PC-9 (cell line): ENCODE data around the gene MYO16. TPM values are rescaled to one million over a fixed set of nuclear protein-coding genes. Genes with fewer than 3 reads are reported as not detected.

Source experiments
- BruUV-seq: library from RNA; stranded (reverse); fragments of 400-500 nt; replicated peaks from 2 replicates; lab custom pipeline; 2021; lab: Mats Ljungman, UMichigan
- CTCF ChIA-PET: fragments of 300-600 bp; sonication (Branson Sonifier 250); formaldehyde crosslinking; loops from one replicate; lab custom pipeline; 2022; ENCODE audit warnings: antibody characterized with exemption; lab: Charles Lee
- POLR2A ChIA-PET: fragments of 300-600 bp; sonication (Branson Sonifier 250); formaldehyde crosslinking; loops from one replicate; lab custom pipeline; 2022; ENCODE audit warnings: antibody characterized with exemption; ENCODE audit not compliant: unreplicated experiment; lab: Charles Lee
- DNase-seq, 2 experiments: peaks; one replicate each; pipeline versions ENCODE4 v3.0.0 to v3.0.0-alpha.2; 2015 to 2022; ENCODE audit warnings: mixed read lengths in 1 of 2
- H2AFZ ChIP-seq: fragments of 200-600 bp; sonication (generic); 2 replicates; pipeline ENCODE4 v1.8.1; 2017; ENCODE audit warnings: antibody characterized with exemption
- H3F3A ChIP-seq: fragments of 200-600 bp; sonication (generic); 2 replicates; pipeline ENCODE4 v1.8.1; 2017; ENCODE audit warnings: antibody characterized with exemption, mild to moderate bottlenecking, low read depth; ENCODE audit not compliant: insufficient read depth
- H3K27ac ChIP-seq: fragments of 200-600 bp; sonication (generic); 2 replicates; pipeline ENCODE4 v1.6.1; 2016; ENCODE audit warnings: mixed run types
- H3K27me3 ChIP-seq: fragments of 200-600 bp; sonication (generic); 2 replicates; pipeline ENCODE4 v1.6.1; 2016; ENCODE audit warnings: low read depth, mixed run types; ENCODE audit not compliant: insufficient read depth
- H3K36me3 ChIP-seq: fragments of 200-600 bp; sonication (generic); 2 replicates; pipeline ENCODE4 v1.6.1; 2016; ENCODE audit warnings: low read depth, mixed run types
- H3K4me1 ChIP-seq: fragments of 200-600 bp; sonication (generic); replicated peaks from 2 replicates; pipeline ENCODE4 v1.6.1; 2016; ENCODE audit warnings: mixed run types; ENCODE audit not compliant: insufficient read depth
- H3K4me2 ChIP-seq: fragments of 200-600 bp; sonication (generic); 2 replicates; pipeline ENCODE4 v1.6.1; 2017; ENCODE audit warnings: mixed run types
- H3K4me3 ChIP-seq: fragments of 200-600 bp; sonication (generic); 2 replicates; pipeline ENCODE4 v1.6.1; 2016; ENCODE audit warnings: mixed run types
- H3K79me2 ChIP-seq: fragments of 200-600 bp; sonication (generic); 2 replicates; pipeline ENCODE4 v1.6.1; 2017; ENCODE audit warnings: low read depth, mixed run types
- H3K9me2 ChIP-seq: fragments of 200-600 bp; sonication (generic); 2 replicates; pipeline ENCODE4 v1.8.1; 2017; ENCODE audit warnings: mild to moderate bottlenecking; ENCODE audit not compliant: insufficient read depth
- H3K9me3 ChIP-seq: fragments of 200-600 bp; sonication (generic); 2 replicates; pipeline ENCODE4 v1.8.1; 2016; ENCODE audit warnings: low read depth; ENCODE audit not compliant: insufficient read depth
- H4K20me1 ChIP-seq: fragments of 200-600 bp; sonication (generic); 2 replicates; pipeline ENCODE4 v1.8.1; 2017; ENCODE audit not compliant: insufficient read depth
- EZH2 ChIP-seq: fragments of 200-600 bp; sonication (generic); IDR thresholded peaks from 2 replicates; pipeline ENCODE4 v1.8.0; 2017; ENCODE audit warnings: antibody characterized with exemption, low read depth
- intact Hi-C: fragments of 100-400 bp; cut with micrococcal nuclease; formaldehyde crosslinking; loops from one replicate; pipeline ENCODE4 v1.10.0; 2022; ENCODE audit not compliant: unreplicated experiment
- total RNA-seq: library from RNA; stranded (reverse); gene quantifications from 2 replicates; pipeline ENCODE4 v1.2.3, GENCODE V29; 2021
- TF ChIP-seq, protein P1 (sequence below): fragments of 200-600 bp; sonication (generic); conservative IDR thresholded peaks from 2 replicates; pipeline ENCODE4 v1.6.1; 2017; ENCODE audit warnings: mixed run types, antibody characterized with exemption, mild to moderate bottlenecking, moderate library complexity

The MYO16 gene
- total RNA-seq, 1 experiment from 2014 or later, result 0.59 TPM

DNA sequence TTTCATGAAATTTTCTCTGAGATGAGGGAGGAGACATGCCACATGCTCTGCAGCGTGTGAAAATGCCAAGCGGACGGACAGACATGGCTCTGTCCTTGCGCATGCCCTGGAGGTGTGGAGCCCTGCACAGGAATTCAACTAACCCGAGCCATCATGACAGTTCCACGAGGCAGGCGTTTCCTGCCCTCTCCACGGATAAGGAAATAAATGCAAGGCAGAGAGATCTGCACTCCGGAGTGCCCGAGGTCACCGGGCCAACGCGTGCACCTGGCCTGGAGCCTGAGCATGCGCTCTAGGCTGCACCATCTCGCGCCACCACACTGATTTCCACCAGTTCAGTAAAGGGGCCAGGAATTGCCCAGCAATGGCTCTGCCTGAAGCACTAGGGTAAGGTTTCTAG lies 298.2 kb downstream of the MYO16 start:
- H3K4me3 ChIP-seq, result no peak overlapping the region
- no peaks in the 10 kb centered on the region for H3K9me2 ChIP-seq
- no TSS peak for BruUV-seq
- no peaks in the 10 kb centered on the region; the same call in 1 of the 2 replicates for H3K9me3 ChIP-seq
- H3K79me2 ChIP-seq, result no peaks in the 10 kb centered on the region
- TF ChIP-seq, protein P1, sequence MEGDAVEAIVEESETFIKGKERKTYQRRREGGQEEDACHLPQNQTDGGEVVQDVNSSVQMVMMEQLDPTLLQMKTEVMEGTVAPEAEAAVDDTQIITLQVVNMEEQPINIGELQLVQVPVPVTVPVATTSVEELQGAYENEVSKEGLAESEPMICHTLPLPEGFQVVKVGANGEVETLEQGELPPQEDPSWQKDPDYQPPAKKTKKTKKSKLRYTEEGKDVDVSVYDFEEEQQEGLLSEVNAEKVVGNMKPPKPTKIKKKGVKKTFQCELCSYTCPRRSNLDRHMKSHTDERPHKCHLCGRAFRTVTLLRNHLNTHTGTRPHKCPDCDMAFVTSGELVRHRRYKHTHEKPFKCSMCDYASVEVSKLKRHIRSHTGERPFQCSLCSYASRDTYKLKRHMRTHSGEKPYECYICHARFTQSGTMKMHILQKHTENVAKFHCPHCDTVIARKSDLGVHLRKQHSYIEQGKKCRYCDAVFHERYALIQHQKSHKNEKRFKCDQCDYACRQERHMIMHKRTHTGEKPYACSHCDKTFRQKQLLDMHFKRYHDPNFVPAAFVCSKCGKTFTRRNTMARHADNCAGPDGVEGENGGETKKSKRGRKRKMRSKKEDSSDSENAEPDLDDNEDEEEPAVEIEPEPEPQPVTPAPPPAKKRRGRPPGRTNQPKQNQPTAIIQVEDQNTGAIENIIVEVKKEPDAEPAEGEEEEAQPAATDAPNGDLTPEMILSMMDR, result no peak
- no peak for TF ChIP-seq EZH2
- H3K27me3 ChIP-seq, result no peaks in the 10 kb centered on the region
- no peak for DNase-seq
- H3K36me3 ChIP-seq, result no peaks in the 10 kb centered on the region
- no peaks in the 10 kb centered on the region for H4K20me1 ChIP-seq
- POLR2A ChIA-PET, result no interaction called here
- H3K4me1 ChIP-seq, result peaks cover 4% of the 10 kb centered on the region; the same call in 1 of the 2 replicates
- CTCF ChIA-PET, result no interaction called here
- H3K4me2 ChIP-seq, result no peak overlapping the region
- H3K27ac ChIP-seq, result no peak overlapping the region
- no peaks in the 10 kb centered on the region for H3F3A ChIP-seq
- no peak overlapping the region for H2AFZ ChIP-seq
- intact Hi-C loops, result no loop called here

DNA sequence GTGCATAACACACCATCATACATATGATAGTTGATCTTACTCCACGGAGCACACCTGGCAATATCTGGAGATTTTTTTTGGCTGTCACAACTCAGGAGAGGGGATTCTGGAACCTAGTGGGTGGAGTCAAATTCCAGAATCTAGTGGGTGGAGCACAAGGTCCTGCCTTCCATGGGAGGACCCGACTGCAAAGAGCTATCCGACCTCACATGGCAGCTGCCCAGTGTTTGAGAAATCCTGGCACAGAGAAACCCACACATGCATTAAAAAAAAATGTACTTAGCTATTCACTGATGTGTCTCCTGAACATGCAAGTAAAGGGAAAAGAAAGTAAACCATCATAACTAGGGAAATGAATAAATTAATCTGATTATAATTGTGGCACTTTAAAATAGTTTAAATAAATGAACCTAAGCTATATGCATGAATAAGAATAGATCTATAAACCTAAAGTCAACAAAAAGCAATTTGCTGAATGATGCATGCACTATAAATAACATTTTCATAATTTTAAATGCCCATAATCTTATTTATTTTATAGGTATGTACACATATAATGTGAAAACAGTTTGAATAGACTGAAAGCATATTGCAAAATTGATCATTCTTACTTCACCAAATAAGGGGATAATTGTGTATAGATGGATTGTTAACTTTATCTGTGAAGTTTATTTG lies 300.3 kb downstream of the MYO16 start:
- DNase-seq, result no peak
- ChIA-PET POLR2A (no interaction called here), CTCF (no interaction called here)
- H3K36me3 ChIP-seq, result no peaks in the 10 kb centered on the region
- no peaks in the 10 kb centered on the region for H3K79me2 ChIP-seq
- H3K4me1 ChIP-seq, result peaks cover 4% of the 10 kb centered on the region; the same call in 1 of the 2 replicates
- no peaks in the 10 kb centered on the region for H3K9me3 ChIP-seq
- no peak overlapping the region for H3K4me3 ChIP-seq
- H3K4me2 ChIP-seq, result no peak overlapping the region
- no peak overlapping the region for H2AFZ ChIP-seq
- TF ChIP-seq, protein P1, result no peak
- no peak for TF ChIP-seq EZH2
- BruUV-seq, result no TSS peak
- H3K27me3 ChIP-seq, result no peaks in the 10 kb centered on the region
- no peaks in the 10 kb centered on the region for H4K20me1 ChIP-seq
- H3F3A ChIP-seq, result no peaks in the 10 kb centered on the region
- H3K27ac ChIP-seq, result no peak overlapping the region
- intact Hi-C loops, result no loop called here
- no peaks in the 10 kb centered on the region for H3K9me2 ChIP-seq

DNA sequence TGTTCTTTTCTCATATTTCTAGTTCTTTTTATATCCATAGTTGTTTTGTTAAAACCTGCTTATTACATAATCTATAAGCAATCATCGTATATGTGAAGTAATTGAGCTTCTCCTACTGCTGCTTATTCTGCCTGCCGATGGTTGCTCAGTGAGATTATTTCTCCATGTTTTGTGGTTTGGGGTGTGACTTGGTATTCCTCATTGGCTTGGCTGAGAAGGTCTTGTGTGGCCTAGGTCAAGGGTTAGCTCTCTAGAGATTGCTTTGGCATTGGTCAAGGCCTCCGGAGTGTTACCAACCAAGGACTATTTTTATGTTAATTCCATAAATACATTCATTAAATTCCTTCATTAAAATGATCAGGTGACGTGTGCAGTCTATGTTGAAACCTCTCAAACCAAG lies 302.8 kb downstream of the MYO16 start:
- H3K4me3 ChIP-seq, result no peak overlapping the region
- peaks cover 4% of the 10 kb centered on the region; the same call in 1 of the 2 replicates for H3K4me1 ChIP-seq
- no peak for DNase-seq
- H3K4me2 ChIP-seq, result no peak overlapping the region
- no peaks in the 10 kb centered on the region for H3F3A ChIP-seq
- TF ChIP-seq EZH2, result no peak
- TF ChIP-seq, protein P1, result no peak
- CTCF ChIA-PET, result no interaction called here
- no peak overlapping the region for H3K27ac ChIP-seq
- no peaks in the 10 kb centered on the region for H3K27me3 ChIP-seq
- H3K9me3 ChIP-seq, result no peaks in the 10 kb centered on the region
- no peaks in the 10 kb centered on the region for H3K36me3 ChIP-seq
- intact Hi-C loops, result no loop called here
- H3K9me2 ChIP-seq, result no peaks in the 10 kb centered on the region
- no peaks in the 10 kb centered on the region for H4K20me1 ChIP-seq
- H2AFZ ChIP-seq, result no peak overlapping the region
- BruUV-seq, result no TSS peak
- POLR2A ChIA-PET, result no interaction called here
- no peaks in the 10 kb centered on the region for H3K79me2 ChIP-seq
